H1 (cell line): ENCODE results near the gene AURKAIP1. TPM values are rescaled to one million over a fixed set of nuclear protein-coding genes. Genes with fewer than 3 reads are reported as not detected.

ENCODE experiments used
- CTCF ChIA-PET: fragments of 300-600 bp; sonication (Branson Sonifier 250); formaldehyde crosslinking; loops from one replicate; lab custom pipeline; 2021; ENCODE audit not compliant: partially characterized antibody; lab: Charles Lee
- POLR2A ChIA-PET: fragments of 300-600 bp; sonication (Branson Sonifier 250); formaldehyde crosslinking; loops from one replicate; lab custom pipeline; 2021; ENCODE audit warnings: inconsistent platforms; ENCODE audit not compliant: partially characterized antibody; lab: Charles Lee
- DNase-seq, 2 experiments: peaks; one replicate each; pipeline versions ENCODE4 v3.0.0 to v3.0.0-alpha.2; 2010 to 2022; ENCODE audit warnings: low spot score in 2 of 2, low read depth in 1 of 2, mixed read lengths in 1 of 2
- FAIRE-seq: peaks from 2 replicates; lab custom pipeline; 2011; peaks lifted over from hg19 to GRCh38; lab: Jason Lieb, UNC
- H2AFZ ChIP-seq: 2 replicates; pipeline ENCODE4 v1.8.1; 2012; ENCODE audit warnings: low read length, inconsistent platforms
- H2AK5ac ChIP-seq: 2 replicates; pipeline ENCODE4 v1.6.1; 2013; ENCODE audit warnings: low read depth, low read length
- H2BK120ac ChIP-seq: replicated peaks from 2 replicates; pipeline ENCODE3; 2013; ENCODE audit warnings: low read depth, low read length, inconsistent platforms
- H2BK12ac ChIP-seq: 2 replicates; pipeline ENCODE4 v1.6.1; 2013; ENCODE audit warnings: low read depth, low read length
- H2BK15ac ChIP-seq: 2 replicates; pipeline ENCODE4 v1.6.1; 2013; ENCODE audit warnings: low read length
- H2BK20ac ChIP-seq: 2 replicates; pipeline ENCODE4 v1.6.1; 2013; ENCODE audit warnings: low read length
- H2BK5ac ChIP-seq: 2 replicates; pipeline ENCODE4 v1.6.1; 2013; ENCODE audit warnings: low read depth, low read length
- H3K14ac ChIP-seq: 2 replicates; pipeline ENCODE4 v1.6.1; 2013; ENCODE audit warnings: inconsistent platforms; ENCODE audit not compliant: insufficient read length
- H3K18ac ChIP-seq: 2 replicates; pipeline ENCODE4 v1.6.1; 2013; ENCODE audit warnings: low read length; ENCODE audit errors: extremely low read depth
- H3K23ac ChIP-seq: 2 replicates; pipeline ENCODE4 v1.6.1; 2013; ENCODE audit warnings: inconsistent platforms; ENCODE audit not compliant: insufficient read length
- H3K23me2 ChIP-seq: 2 replicates; pipeline ENCODE4 v1.6.1; 2013; ENCODE audit warnings: low read depth, low read length
- H3K27ac ChIP-seq: 2 replicates; pipeline ENCODE4 v1.6.1; 2011; ENCODE audit warnings: low read depth, low read length, inconsistent platforms
- H3K27me3 ChIP-seq, 4 experiments: replicated peaks in 1 of 4; 1 replicate in 1 of 4; 2 replicates in 3 of 4; pipeline versions ENCODE4 v1.6.1 to v1.8.1; 2011 to 2013; ENCODE audit warnings: low read length in 3 of 4, mild to moderate bottlenecking in 3 of 4, inconsistent platforms in 2 of 4, mixed read lengths in 2 of 4, moderate library complexity in 1 of 4; ENCODE audit not compliant: control insufficient read depth in 3 of 4, insufficient read depth in 3 of 4; ENCODE audit errors: extremely low read depth in 1 of 4
- H3K36me3 ChIP-seq, 4 experiments: 2 replicates each; pipeline versions ENCODE4 v1.6.1 to v1.8.1; 2011 to 2013; ENCODE audit warnings: mild to moderate bottlenecking in 4 of 4, low read length in 3 of 4, moderate library complexity in 2 of 4, control low read depth in 1 of 4, inconsistent platforms in 1 of 4; ENCODE audit not compliant: insufficient read depth in 4 of 4, control insufficient read depth in 2 of 4
- H3K4ac ChIP-seq: replicated peaks from 2 replicates; pipeline ENCODE3; 2013; ENCODE audit warnings: low read length, low read depth, mixed read lengths, inconsistent platforms; ENCODE audit not compliant: insufficient read length
- H3K4me1 ChIP-seq, 4 experiments: replicated peaks in 1 of 4; 1 replicate in 1 of 4; 2 replicates in 3 of 4; pipeline versions ENCODE4 v1.6.1 to v1.8.1; 2011 to 2013; ENCODE audit warnings: low read length in 3 of 4, inconsistent platforms in 2 of 4, mixed read lengths in 1 of 4; ENCODE audit not compliant: insufficient read depth in 4 of 4, control insufficient read depth in 3 of 4
- H3K4me2 ChIP-seq, 2 experiments: 2 replicates each; pipeline versions ENCODE4 v1.6.1 to v1.8.1; 2011 to 2013; ENCODE audit warnings: low read depth in 2 of 2, low read length in 2 of 2, control low read depth in 1 of 2, inconsistent platforms in 1 of 2, mild to moderate bottlenecking in 1 of 2; ENCODE audit not compliant: insufficient read depth in 1 of 2
- H3K4me3 ChIP-seq, 4 experiments: fragments of 200-600, 300-600 bp in 1 of 4; sonication (generic), shearing (Covaris generic), sonication (Bioruptor Twin) in 1 of 4; 2 replicates each; pipeline versions ENCODE4 v1.5.1 to v1.8.1; 2011 to 2016; ENCODE audit warnings: low read length in 4 of 4, low read depth in 3 of 4, control low read depth in 2 of 4, inconsistent platforms in 2 of 4, mild to moderate bottlenecking in 2 of 4, mixed read lengths in 1 of 4, moderate library complexity in 1 of 4; ENCODE audit not compliant: insufficient read depth in 2 of 4; ENCODE audit errors: extremely low read depth in 1 of 4
- H3K56ac ChIP-seq: replicated peaks from 2 replicates; pipeline ENCODE3; 2013; ENCODE audit warnings: low read depth, mild to moderate bottlenecking, mixed read lengths, low read length, inconsistent platforms; ENCODE audit not compliant: insufficient read length
- H3K79me1 ChIP-seq: 2 replicates; pipeline ENCODE4 v1.6.1; 2013; ENCODE audit warnings: low read depth, low read length, control low read depth
- H3K79me2 ChIP-seq, 2 experiments: 2 replicates each; pipeline versions ENCODE4 v1.6.1 to v1.8.1; 2012 to 2013; ENCODE audit warnings: low read length in 2 of 2, mild to moderate bottlenecking in 2 of 2, inconsistent platforms in 1 of 2; ENCODE audit not compliant: insufficient read depth in 2 of 2, control insufficient read depth in 1 of 2
- H3K9ac ChIP-seq, 4 experiments: replicated peaks in 1 of 4; 1 replicate in 1 of 4; 2 replicates in 3 of 4; pipeline versions ENCODE4 v1.6.1 to v1.8.1; 2011 to 2013; ENCODE audit warnings: low read depth in 3 of 4, low read length in 3 of 4, control low read depth in 2 of 4, mild to moderate bottlenecking in 2 of 4, moderate library complexity in 2 of 4, inconsistent platforms in 1 of 4; ENCODE audit errors: extremely low read depth in 1 of 4
- H3K9me3 ChIP-seq, 2 experiments: 2 replicates each; pipeline versions ENCODE4 v1.6.1 to v1.8.1; 2012 to 2013; ENCODE audit warnings: mild to moderate bottlenecking in 2 of 2, moderate library complexity in 2 of 2, control low read depth in 1 of 2, inconsistent platforms in 1 of 2, low read depth in 1 of 2, low read length in 1 of 2, mixed read lengths in 1 of 2; ENCODE audit not compliant: insufficient read depth in 2 of 2
- H4K20me1 ChIP-seq, 2 experiments: replicated peaks in 1 of 2; 2 replicates each; pipeline versions ENCODE3 to v1.8.1; 2011 to 2013; ENCODE audit warnings: inconsistent platforms in 2 of 2, low read length in 2 of 2, mild to moderate bottlenecking in 1 of 2; ENCODE audit not compliant: insufficient read depth in 2 of 2, control insufficient read depth in 1 of 2
- H4K5ac ChIP-seq: 2 replicates; pipeline ENCODE4 v1.6.1; 2013; ENCODE audit warnings: low read length, low read depth, mixed read lengths, inconsistent platforms; ENCODE audit not compliant: insufficient read length
- H4K8ac ChIP-seq: 2 replicates; pipeline ENCODE4 v1.8.0; 2013; ENCODE audit warnings: mild to moderate bottlenecking, moderate library complexity, low read length, inconsistent platforms; ENCODE audit not compliant: insufficient read depth; ENCODE audit errors: extremely low read depth
- H4K91ac ChIP-seq: replicated peaks from 2 replicates; pipeline ENCODE3; 2013; ENCODE audit warnings: low read length, mixed read lengths, inconsistent platforms; ENCODE audit not compliant: insufficient read length
- BRCA1 ChIP-seq: IDR thresholded peaks from 2 replicates; pipeline ENCODE4 v1.6.1; 2012; ENCODE audit warnings: low read depth, low read length, improper control_type of control experiment
- EP300 ChIP-seq, 2 experiments: IDR thresholded peaks; 1 replicate in 1 of 2; 2 replicates in 1 of 2; pipeline ENCODE4 v1.6.1; 2011 to 2012; ENCODE audit warnings: low read depth in 2 of 2, low read length in 2 of 2, mild to moderate bottlenecking in 2 of 2, borderline replicate concordance in 1 of 2, inconsistent platforms in 1 of 2, moderate library complexity in 1 of 2
- FOSL1 ChIP-seq: IDR thresholded peaks from 2 replicates; pipeline ENCODE4 v1.6.1; 2011; ENCODE audit warnings: mild to moderate bottlenecking, low read depth, low read length, moderate library complexity; ENCODE audit not compliant: insufficient read depth
- POLR2AphosphoS5 ChIP-seq: IDR thresholded peaks from 2 replicates; pipeline ENCODE4 v1.6.1; 2011; ENCODE audit warnings: low read depth, low read length
- RFX5 ChIP-seq: IDR thresholded peaks from 2 replicates; pipeline ENCODE4 v1.6.1; 2011; ENCODE audit warnings: low read depth, low read length, improper control_type of control experiment, borderline replicate concordance
- RNF2 ChIP-seq: fragments of 200-900, 300-1000 bp; sonication (generic); IDR thresholded peaks from 2 replicates; pipeline ENCODE4 v1.7.1; 2016; ENCODE audit warnings: borderline replicate concordance, low read depth, mild to moderate bottlenecking, antibody characterized with exemption, low read length; ENCODE audit not compliant: poor library complexity, severe bottlenecking; ENCODE audit errors: missing control alignments
- SIX5 ChIP-seq: IDR thresholded peaks from 2 replicates; pipeline ENCODE4 v1.6.1; 2011; ENCODE audit warnings: mild to moderate bottlenecking, low read depth, low read length
- SRF ChIP-seq: IDR thresholded peaks from 2 replicates; pipeline ENCODE4 v1.6.1; 2011; ENCODE audit warnings: mild to moderate bottlenecking, low read depth, low read length, moderate library complexity
- WGBS, 2 experiments: shearing (Covaris generic) in 1 of 2; methylation state at CpG; one replicate each; pipeline versions ENCODE4 v1.1.6 to v1.1.7; 2013 to 2015; ENCODE audit warnings: low lambda C conversion rate in 2 of 2, mixed read lengths in 2 of 2, inconsistent platforms in 1 of 2, low coverage in 1 of 2, missing lambda C conversion rate in 1 of 2; ENCODE audit not compliant: insufficient replicate concordance in 2 of 2, insufficient coverage in 1 of 2, insufficient read length in 1 of 2; ENCODE audit errors: extremely low coverage in 1 of 2, missing lambda C conversion rate in 1 of 2; 5-methylcytosine and 5-hydroxymethylcytosine counted together
- polyA plus RNA-seq, 7 experiments: library from polyadenylated mRNA; depleted of rRNA in 3 of 7; stranded (reverse) in 5 of 7; unstranded in 2 of 7; fragments of >200 nt in 5 of 7; fragments of 200-250 nt in 2 of 7; gene quantifications; 1 replicate in 5 of 7; 2 replicates in 1 of 7; 4 replicates in 1 of 7; pipeline versions ENCODE4 v1.2.1 to v1.2.3, GENCODE V29; 2011 to 2013; ENCODE audit warnings: missing spikeins in 2 of 7, mixed read lengths in 2 of 7
- total RNA-seq: library from RNA; stranded (reverse); fragmentation: NEBNext Ultra II Directional; extraction: Animal tissue kit (Norgen Biotek cat#: 25700); gene quantifications from 2 replicates; pipeline ENCODE4 v1.2.1, GENCODE V29; 2021
- TF ChIP-seq, protein P1 (sequence below): IDR thresholded peaks from 2 replicates; pipeline ENCODE4 v1.6.1; 2011; ENCODE audit warnings: low read depth, mild to moderate bottlenecking, low read length; ENCODE audit not compliant: insufficient read depth
- TF ChIP-seq, protein P2 (sequence below): IDR thresholded peaks from 2 replicates; pipeline ENCODE4 v1.6.1; 2012; ENCODE audit warnings: inconsistent platforms

AURKAIP1 gene
- total and polyA plus RNA-seq, 2 of the 8 experiments (the other 6 are each of a cell fraction or from before 2014, with no cell fraction given) = 87.8 to 194 TPM

DNA sequence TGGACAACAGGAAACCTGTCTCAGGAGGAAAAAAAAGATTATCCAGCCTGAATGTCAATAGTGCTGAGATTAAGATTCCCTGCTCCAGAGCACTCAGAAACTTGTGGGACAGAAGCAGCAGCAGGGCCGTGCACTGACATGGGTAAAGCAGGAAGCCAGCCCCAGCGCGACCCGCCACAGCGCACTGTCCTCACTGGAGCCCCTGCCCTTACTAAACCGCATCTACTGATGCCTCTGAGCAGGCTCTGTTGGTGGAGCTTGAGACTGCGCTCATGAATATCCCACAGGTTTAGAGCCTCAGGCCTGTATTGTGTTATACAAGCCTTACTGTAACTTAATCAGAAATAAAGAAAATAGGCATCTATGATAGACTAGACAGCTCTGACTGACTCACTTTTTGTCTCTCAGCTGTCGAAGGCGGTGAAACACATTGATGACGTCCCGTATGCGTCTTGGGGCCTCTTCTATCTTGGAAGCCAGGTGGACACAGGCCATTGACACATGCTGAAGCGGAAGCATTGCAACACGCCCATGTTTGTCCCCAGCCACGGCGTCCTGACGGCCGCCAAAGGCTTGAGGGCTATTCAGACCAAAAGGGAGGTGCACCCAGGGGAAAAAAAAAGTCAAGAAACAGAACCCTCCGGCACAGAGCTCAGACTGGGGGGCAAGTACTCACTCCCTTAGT lies 23.0 kb upstream of the AURKAIP1 start:
- Histone ChIP-seq H4K5ac (no peak overlapping the region), H3K18ac (no peak overlapping the region), H3K23ac (no peak overlapping the region), H2AK5ac (0 out of 2 replicates have a peak overlapping the region, but pooled peaks have one; percentile 20), H3K27ac (0 out of 2 replicates have a peak overlapping the region, but pooled peaks have one; percentile 89), H4K20me1 (peaks cover 12 to 27% of the 10 kb centered on the region in 2 experiments), H2BK5ac (no peak overlapping the region; the same call in 1 of the 2 replicates), H2BK15ac (no peak overlapping the region), H3K14ac (no peak overlapping the region), H2BK12ac (no peak overlapping the region), H3K27me3 (no peaks in the 10 kb centered on the region), H3K9ac (peak overlapping the region; percentile 75 to 96 (median 92)), H2BK20ac (no peak overlapping the region), H3K9me3 (no peaks in the 10 kb centered on the region), H3K79me2 (peaks cover 6 to 50% of the 10 kb centered on the region in 2 experiments; a peak in 3 of 4 replicates), H3K4me1 (peaks cover 0 to 18% (median 13%) of the 10 kb centered on the region in 4 experiments; a peak in 6 of 7 replicates), H3K79me1 (peaks cover 18% of the 10 kb centered on the region), H3K36me3 (peaks cover 36 to 67% (median 50%) of the 10 kb centered on the region in 4 experiments), H3K56ac (no peak overlapping the region), H4K8ac (peak overlapping the region; percentile 86; the same call in 1 of the 2 replicates), H3K4me3 (peak overlapping the region; percentile 93 to 95 (median 94)), H2BK120ac (no peak overlapping the region), H3K4me2 (peak overlapping the region; percentile 81 to 89), H3K23me2 (peaks cover 17% of the 10 kb centered on the region), H4K91ac (no peak overlapping the region), H2AFZ (no peak overlapping the region), H3K4ac (no peak overlapping the region)
- no peak for FAIRE-seq
- 84% methylated on average over 19 of the region's 19 CpGs; no CpG with 5 or more reads in 1 of the 2 experiments for WGBS, 2 experiments
- no peak for DNase-seq
- ChIA-PET CTCF (interaction anchor here (0.9 to 3.1 kb wide), 7 partner anchors 9 to 107 kb away, joined by 3 to 14 read pairs (median 7); partner anchors contain the start of gene AURKAIP1), POLR2A (interaction anchor here (0.8 to 33.4 kb wide), 7 partner anchors 2 to 55 kb away, joined by 4 to 719 read pairs (median 27); partner anchors contain the start of genes ANKRD65, AURKAIP1, CCNL2 and MRPL20)
- no peak for TF ChIP-seq EP300 (IDR thresholded peaks at IDR 0.05; ENCODE audit: borderline replicate concordance in 1 of 2, low read depth in 2 of 2, low read length in 2 of 2)
- TF ChIP-seq BRCA1 = no peak
- TF ChIP-seq FOSL1 = no peak
- TF ChIP-seq RNF2 = no peak
- TF ChIP-seq RFX5 = no peak
- no peak for TF ChIP-seq SIX5
- no peak for TF ChIP-seq POLR2AphosphoS5
- TF ChIP-seq, protein P1, sequence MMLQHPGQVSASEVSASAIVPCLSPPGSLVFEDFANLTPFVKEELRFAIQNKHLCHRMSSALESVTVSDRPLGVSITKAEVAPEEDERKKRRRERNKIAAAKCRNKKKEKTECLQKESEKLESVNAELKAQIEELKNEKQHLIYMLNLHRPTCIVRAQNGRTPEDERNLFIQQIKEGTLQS = no peak
- TF ChIP-seq SRF = no peak
- TF ChIP-seq, protein P2, sequence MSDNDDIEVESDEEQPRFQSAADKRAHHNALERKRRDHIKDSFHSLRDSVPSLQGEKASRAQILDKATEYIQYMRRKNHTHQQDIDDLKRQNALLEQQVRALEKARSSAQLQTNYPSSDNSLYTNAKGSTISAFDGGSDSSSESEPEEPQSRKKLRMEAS = no peak
